HCT116 (cell line): Measurements from ENCODE around the gene DIP2B. TPM values are rescaled to one million over a fixed set of nuclear protein-coding genes. Genes with fewer than 3 reads are reported as not detected.

Source experiments
- ATAC-seq: fragments of 200-7000 bp; cut with Tn5 transposase; 2 replicates; pipeline ENCODE4 v1.9.1; 2020; ENCODE audit warnings: mild to moderate bottlenecking, moderate library complexity
- BruUV-seq: library from RNA; stranded (reverse); fragments of 400-500 nt; replicated peaks from 2 replicates; lab custom pipeline; 2021; lab: Mats Ljungman, UMichigan
- CTCF ChIA-PET: fragments of 300-600 bp; sonication (Branson Sonifier 250); formaldehyde crosslinking; loops from one replicate; lab custom pipeline; 2021; ENCODE audit warnings: antibody characterized with exemption; lab: Charles Lee
- POLR2A ChIA-PET: fragments of 300-600, 350-600 bp; sonication (Branson Sonifier 250); formaldehyde crosslinking; loops from one replicate; lab custom pipeline; 2021; ENCODE audit warnings: antibody characterized with exemption; lab: Charles Lee
- RAD21 ChIA-PET, 2 experiments: fragments of 300-600 bp; sonication (Branson Sonifier 250); formaldehyde crosslinking; loops; one replicate each; lab custom pipeline; 2023; ENCODE audit warnings: low total read pairs in 2 of 2; ENCODE audit not compliant: uncharacterized antibody in 2 of 2, unreplicated experiment in 2 of 2, low non-redundant PET in 1 of 2; lab: Charles Lee
- DNase-seq: peaks from one replicate; pipeline ENCODE4 v3.0.0-alpha.2; 2010; ENCODE audit warnings: low read depth, low spot score
- H2AFZ ChIP-seq: fragments of 200-600 bp; shearing (Covaris generic), sonication (generic); 2 replicates; pipeline ENCODE4 v1.6.1; 2017; ENCODE audit warnings: low read depth, mixed run types, mixed read lengths, antibody characterized with exemption, low read length; ENCODE audit not compliant: poor library complexity, severe bottlenecking
- H3K27ac ChIP-seq: 2 replicates; pipeline ENCODE4 v1.5.1; 2012; ENCODE audit warnings: low read depth, low read length
- H3K27me3 ChIP-seq: fragments of 200-600 bp; sonication (generic); 2 replicates; pipeline ENCODE4 v1.6.1; 2016; ENCODE audit warnings: mixed run types, low read length, mixed read lengths; ENCODE audit not compliant: insufficient read depth
- H3K36me3 ChIP-seq, 2 experiments: fragments of 200-500 bp in 1 of 2; fragments of 200-600 bp in 1 of 2; sonication (Bioruptor generic) in 1 of 2; sonication (generic) in 1 of 2; 2 replicates each; pipeline versions ENCODE4 v1.5.1 to v1.6.1; 2014 to 2016; ENCODE audit warnings: low read length in 2 of 2, inconsistent platforms in 1 of 2, mixed read lengths in 1 of 2, mixed run types in 1 of 2; ENCODE audit not compliant: insufficient read depth in 2 of 2, control insufficient read depth in 1 of 2
- H3K4me1 ChIP-seq, 2 experiments: fragments of 200-600 bp in 1 of 2; sonication (generic) in 1 of 2; 2 replicates each; pipeline versions ENCODE4 v1.5.1 to v1.6.1; 2012 to 2017; ENCODE audit warnings: low read length in 2 of 2, inconsistent platforms in 1 of 2, mild to moderate bottlenecking in 1 of 2, mixed read lengths in 1 of 2, mixed run types in 1 of 2, moderate library complexity in 1 of 2; ENCODE audit not compliant: insufficient read depth in 2 of 2, control insufficient read depth in 1 of 2
- H3K4me2 ChIP-seq: fragments of 200-600 bp; sonication (generic); 2 replicates; pipeline ENCODE4 v1.6.1; 2017; ENCODE audit warnings: mixed run types, low read length, mixed read lengths
- H3K4me3 ChIP-seq, 2 experiments: fragments of 200-600 bp in 1 of 2; sonication (generic) in 1 of 2; replicated peaks in 1 of 2; 2 replicates each; pipeline ENCODE4 v1.5.1; 2011 to 2016; ENCODE audit warnings: low read length in 2 of 2, control low read depth in 1 of 2, low read depth in 1 of 2, mild to moderate bottlenecking in 1 of 2, mixed read lengths in 1 of 2, mixed run types in 1 of 2
- H3K79me2 ChIP-seq: fragments of 200-600 bp; sonication (generic); 2 replicates; pipeline ENCODE4 v1.6.1; 2017; ENCODE audit warnings: mild to moderate bottlenecking, mixed run types, low read length, moderate library complexity, mixed read lengths; ENCODE audit not compliant: insufficient read depth
- H3K9ac ChIP-seq: fragments of 200-600 bp; sonication (generic); 2 replicates; pipeline ENCODE4 v1.6.1; 2016; ENCODE audit warnings: low read length, mixed read lengths
- H3K9me2 ChIP-seq: fragments of 200-600 bp; sonication (generic), shearing (Covaris generic); 2 replicates; pipeline ENCODE4 v1.6.1; 2017; ENCODE audit warnings: mixed run types, mild to moderate bottlenecking, moderate library complexity; ENCODE audit not compliant: insufficient read depth
- H3K9me3 ChIP-seq, 2 experiments: fragments of 200-500 bp in 1 of 2; fragments of 200-600 bp in 1 of 2; sonication (Bioruptor generic) in 1 of 2; sonication (generic) in 1 of 2; 2 replicates each; pipeline ENCODE4 v1.6.1; 2014 to 2017; ENCODE audit warnings: low read length in 2 of 2, mixed read lengths in 2 of 2, inconsistent platforms in 1 of 2, low read depth in 1 of 2, mild to moderate bottlenecking in 1 of 2, mixed run types in 1 of 2, moderate library complexity in 1 of 2; ENCODE audit not compliant: control insufficient read depth in 1 of 2, insufficient read depth in 1 of 2
- H4K20me1 ChIP-seq: fragments of 200-600 bp; sonication (generic), shearing (Covaris generic); 2 replicates; pipeline ENCODE4 v1.6.1; 2017; ENCODE audit warnings: mixed run types, mild to moderate bottlenecking, moderate library complexity; ENCODE audit not compliant: insufficient read depth
- CBX3 ChIP-seq: IDR thresholded peaks from 2 replicates; pipeline ENCODE4 v1.6.1; 2012; ENCODE audit warnings: low read depth
- EGR1 ChIP-seq: IDR thresholded peaks from 2 replicates; pipeline ENCODE4 v1.6.1; 2012; ENCODE audit warnings: low read depth
- EZH2 ChIP-seq: fragments of 200-600 bp; sonication (generic); IDR thresholded peaks from 2 replicates; pipeline ENCODE4 v1.6.1; 2017; ENCODE audit warnings: antibody characterized with exemption, mixed run types
- EZH2phosphoT487 ChIP-seq: fragments of 200-600 bp; IDR thresholded peaks from 2 replicates; pipeline ENCODE4 v1.6.1; 2018; ENCODE audit warnings: antibody characterized with exemption, borderline replicate concordance
- JUND ChIP-seq: IDR thresholded peaks from 2 replicates; pipeline ENCODE4 v1.6.1; 2012
- POLR2AphosphoS5 ChIP-seq: IDR thresholded peaks from 2 replicates; pipeline ENCODE4 v1.6.1; 2011; ENCODE audit warnings: mild to moderate bottlenecking, low read depth, low read length, moderate library complexity
- RAD21 ChIP-seq: IDR thresholded peaks from 2 replicates; pipeline ENCODE4 v1.6.1; 2012; ENCODE audit warnings: low read depth, mild to moderate bottlenecking
- SP1 ChIP-seq: IDR thresholded peaks from 2 replicates; pipeline ENCODE4 v1.6.1; 2012; ENCODE audit warnings: low read depth
- SRF ChIP-seq: IDR thresholded peaks from 2 replicates; pipeline ENCODE4 v1.6.1; 2012; ENCODE audit warnings: low read depth
- TCF7L2 ChIP-seq: IDR thresholded peaks from 2 replicates; pipeline ENCODE4 v1.7.0; 2011; ENCODE audit warnings: borderline replicate concordance, inconsistent platforms; ENCODE audit not compliant: insufficient read depth, insufficient read length; ENCODE audit errors: extremely low read depth
- YY1 ChIP-seq: IDR thresholded peaks from 2 replicates; pipeline ENCODE4 v1.6.1; 2011; ENCODE audit warnings: low read length, low read depth, moderate library complexity, mild to moderate bottlenecking; ENCODE audit not compliant: insufficient replicate concordance; ENCODE audit errors: extremely low read depth
- ZFX ChIP-seq: fragments of 450-650 bp; IDR thresholded peaks from 2 replicates; pipeline ENCODE4 v1.6.1; 2017
- intact Hi-C: fragments of 100-400 bp; cut with micrococcal nuclease; formaldehyde crosslinking; loops from 2 replicates; pipeline ENCODE4 v1.10.0; 2022
- total RNA-seq: library from RNA; stranded (reverse); gene quantifications from one replicate; pipeline ENCODE4 v1.2.1, GENCODE V29; 2021; ENCODE audit not compliant: unreplicated experiment
- TF ChIP-seq, protein P1 (sequence below): IDR thresholded peaks from 2 replicates; pipeline ENCODE4 v1.6.1; 2012
- TF ChIP-seq, protein P2 (sequence below), 3 experiments: fragments of 200-600 bp in 1 of 3; sonication (generic) in 1 of 3; IDR thresholded peaks in 2 of 3; conservative IDR thresholded peaks in 1 of 3; 2 replicates each; pipeline ENCODE4 v1.5.1; 2012 to 2017; ENCODE audit warnings: low read depth in 2 of 3, low read length in 2 of 3, antibody characterized with exemption in 1 of 3, borderline replicate concordance in 1 of 3, control low read depth in 1 of 3, mild to moderate bottlenecking in 1 of 3, mixed read lengths in 1 of 3, mixed run types in 1 of 3, moderate library complexity in 1 of 3; ENCODE audit not compliant: insufficient read depth in 1 of 3
- TF ChIP-seq, protein P3 (sequence below): IDR thresholded peaks from 2 replicates; pipeline ENCODE4 v1.6.1; 2012; ENCODE audit warnings: low read depth
- TF ChIP-seq, protein P4 (sequence below): IDR thresholded peaks from 2 replicates; pipeline ENCODE4 v1.6.1; 2012
- TF ChIP-seq, protein P5 (sequence below): IDR thresholded peaks from 2 replicates; pipeline ENCODE4 v1.6.1; 2011; ENCODE audit warnings: mild to moderate bottlenecking, low read length, moderate library complexity; ENCODE audit not compliant: insufficient replicate concordance; ENCODE audit errors: extremely low read depth

The DIP2B gene
- total RNA-seq, 1 experiment from 2014 or later, result 32.3 TPM

DNA sequence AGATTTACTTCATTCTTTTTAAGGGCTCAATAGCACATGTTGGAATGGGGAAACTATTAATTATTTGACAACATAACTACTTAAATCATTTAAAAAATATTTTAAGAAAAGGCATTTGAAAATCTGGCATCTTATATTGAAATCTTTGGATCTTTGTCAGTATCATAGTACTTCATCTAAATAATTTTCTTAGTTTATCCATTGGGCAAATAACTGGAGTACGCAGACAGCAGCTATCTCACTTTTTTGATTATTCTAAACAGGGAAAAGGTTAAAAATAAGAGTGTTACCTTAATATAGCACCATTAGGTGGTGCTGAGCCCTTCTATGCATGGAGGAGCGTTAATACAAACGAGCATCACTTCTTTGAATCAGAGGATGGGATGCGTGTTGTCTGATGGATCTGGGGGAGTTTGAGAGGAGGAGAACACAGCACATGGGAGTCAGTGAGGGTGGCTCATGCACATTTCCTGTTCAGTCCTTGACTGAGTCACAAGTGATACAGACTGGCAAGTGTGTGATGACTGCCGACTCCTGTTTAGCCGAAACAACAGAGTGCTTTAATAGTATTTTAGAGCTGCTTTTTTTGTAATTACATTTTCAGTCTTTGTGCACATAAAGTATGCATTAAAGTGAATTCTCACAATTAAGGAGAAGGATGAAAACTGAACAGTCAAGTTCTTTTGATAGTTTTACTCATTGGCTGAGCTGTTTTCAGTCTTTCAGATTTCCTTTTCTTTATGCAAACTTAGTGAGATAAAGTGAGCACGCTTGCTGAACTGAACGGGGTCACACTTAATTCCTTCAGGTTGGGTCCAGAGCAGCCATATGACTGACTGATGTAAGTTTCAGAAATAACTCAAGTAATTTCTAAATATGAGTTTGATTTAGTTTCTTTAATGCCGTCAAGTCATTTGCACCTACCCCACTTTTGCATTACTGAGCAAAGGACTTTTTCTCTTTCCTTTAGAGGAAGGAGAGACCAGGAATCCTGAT is 92.7 kb downstream of the DIP2B start:
- BruUV-seq, result no TSS peak
- ChIA-PET RAD21 (no interaction called here), POLR2A (no interaction called here), CTCF (no interaction called here)
- Histone ChIP-seq H3K4me3 (peak overlapping the region in 1 of 2 experiments; percentile 28; a peak in 2 of 4 replicates), H3K9me3 (no peaks in the 10 kb centered on the region), H3K36me3 (no peaks in the 10 kb centered on the region), H3K27ac (peak overlapping the region; percentile 30; the same call in 1 of the 2 replicates), H3K9me2 (no peaks in the 10 kb centered on the region), H3K27me3 (no peaks in the 10 kb centered on the region), H3K9ac (peak overlapping the region; percentile 45), H4K20me1 (no peaks in the 10 kb centered on the region), H3K79me2 (peaks cover 44% of the 10 kb centered on the region), H2AFZ (no peak overlapping the region), H3K4me2 (peak overlapping the region; percentile 64), H3K4me1 (peaks cover 7 to 49% of the 10 kb centered on the region in 2 experiments; a peak in 3 of 4 replicates)
- ATAC-seq (peak; percentile 91), DNase-seq (peak; percentile 71)
- intact Hi-C loops, result no loop called here
- TF ChIP-seq JUND (peak; percentile 61), EZH2 (no peak), EGR1 (0 out of 2 replicates have a peak, but pooled peaks have one; percentile 14), YY1 (no peak), TCF7L2 (no peak), RAD21 (peak; percentile 25; the same call in 1 of the 2 replicates), SRF (no peak), SP1 (peak; percentile 50), ZFX (no peak), EZH2phosphoT487 (no peak), CBX3 (peak; percentile 49; the same call in 1 of the 2 replicates), POLR2AphosphoS5 (no peak)
- TF ChIP-seq, protein P1, sequence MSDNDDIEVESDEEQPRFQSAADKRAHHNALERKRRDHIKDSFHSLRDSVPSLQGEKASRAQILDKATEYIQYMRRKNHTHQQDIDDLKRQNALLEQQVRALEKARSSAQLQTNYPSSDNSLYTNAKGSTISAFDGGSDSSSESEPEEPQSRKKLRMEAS, result peak; percentile 75
- TF ChIP-seq, protein P2, sequence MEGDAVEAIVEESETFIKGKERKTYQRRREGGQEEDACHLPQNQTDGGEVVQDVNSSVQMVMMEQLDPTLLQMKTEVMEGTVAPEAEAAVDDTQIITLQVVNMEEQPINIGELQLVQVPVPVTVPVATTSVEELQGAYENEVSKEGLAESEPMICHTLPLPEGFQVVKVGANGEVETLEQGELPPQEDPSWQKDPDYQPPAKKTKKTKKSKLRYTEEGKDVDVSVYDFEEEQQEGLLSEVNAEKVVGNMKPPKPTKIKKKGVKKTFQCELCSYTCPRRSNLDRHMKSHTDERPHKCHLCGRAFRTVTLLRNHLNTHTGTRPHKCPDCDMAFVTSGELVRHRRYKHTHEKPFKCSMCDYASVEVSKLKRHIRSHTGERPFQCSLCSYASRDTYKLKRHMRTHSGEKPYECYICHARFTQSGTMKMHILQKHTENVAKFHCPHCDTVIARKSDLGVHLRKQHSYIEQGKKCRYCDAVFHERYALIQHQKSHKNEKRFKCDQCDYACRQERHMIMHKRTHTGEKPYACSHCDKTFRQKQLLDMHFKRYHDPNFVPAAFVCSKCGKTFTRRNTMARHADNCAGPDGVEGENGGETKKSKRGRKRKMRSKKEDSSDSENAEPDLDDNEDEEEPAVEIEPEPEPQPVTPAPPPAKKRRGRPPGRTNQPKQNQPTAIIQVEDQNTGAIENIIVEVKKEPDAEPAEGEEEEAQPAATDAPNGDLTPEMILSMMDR (IDR thresholded peaks at IDR 0.05 in 2 of 3, conservative IDR thresholded peaks at IDR 0.05 in 1 of 3; ENCODE audit: borderline replicate concordance in 1 of 3, insufficient read depth in 1 of 3, low read depth in 2 of 3, low read length in 2 of 3), result no peak
- TF ChIP-seq, protein P3, sequence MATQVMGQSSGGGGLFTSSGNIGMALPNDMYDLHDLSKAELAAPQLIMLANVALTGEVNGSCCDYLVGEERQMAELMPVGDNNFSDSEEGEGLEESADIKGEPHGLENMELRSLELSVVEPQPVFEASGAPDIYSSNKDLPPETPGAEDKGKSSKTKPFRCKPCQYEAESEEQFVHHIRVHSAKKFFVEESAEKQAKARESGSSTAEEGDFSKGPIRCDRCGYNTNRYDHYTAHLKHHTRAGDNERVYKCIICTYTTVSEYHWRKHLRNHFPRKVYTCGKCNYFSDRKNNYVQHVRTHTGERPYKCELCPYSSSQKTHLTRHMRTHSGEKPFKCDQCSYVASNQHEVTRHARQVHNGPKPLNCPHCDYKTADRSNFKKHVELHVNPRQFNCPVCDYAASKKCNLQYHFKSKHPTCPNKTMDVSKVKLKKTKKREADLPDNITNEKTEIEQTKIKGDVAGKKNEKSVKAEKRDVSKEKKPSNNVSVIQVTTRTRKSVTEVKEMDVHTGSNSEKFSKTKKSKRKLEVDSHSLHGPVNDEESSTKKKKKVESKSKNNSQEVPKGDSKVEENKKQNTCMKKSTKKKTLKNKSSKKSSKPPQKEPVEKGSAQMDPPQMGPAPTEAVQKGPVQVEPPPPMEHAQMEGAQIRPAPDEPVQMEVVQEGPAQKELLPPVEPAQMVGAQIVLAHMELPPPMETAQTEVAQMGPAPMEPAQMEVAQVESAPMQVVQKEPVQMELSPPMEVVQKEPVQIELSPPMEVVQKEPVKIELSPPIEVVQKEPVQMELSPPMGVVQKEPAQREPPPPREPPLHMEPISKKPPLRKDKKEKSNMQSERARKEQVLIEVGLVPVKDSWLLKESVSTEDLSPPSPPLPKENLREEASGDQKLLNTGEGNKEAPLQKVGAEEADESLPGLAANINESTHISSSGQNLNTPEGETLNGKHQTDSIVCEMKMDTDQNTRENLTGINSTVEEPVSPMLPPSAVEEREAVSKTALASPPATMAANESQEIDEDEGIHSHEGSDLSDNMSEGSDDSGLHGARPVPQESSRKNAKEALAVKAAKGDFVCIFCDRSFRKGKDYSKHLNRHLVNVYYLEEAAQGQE, result no peak
- TF ChIP-seq, protein P4, sequence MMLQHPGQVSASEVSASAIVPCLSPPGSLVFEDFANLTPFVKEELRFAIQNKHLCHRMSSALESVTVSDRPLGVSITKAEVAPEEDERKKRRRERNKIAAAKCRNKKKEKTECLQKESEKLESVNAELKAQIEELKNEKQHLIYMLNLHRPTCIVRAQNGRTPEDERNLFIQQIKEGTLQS, result no peak
- TF ChIP-seq, protein P5, sequence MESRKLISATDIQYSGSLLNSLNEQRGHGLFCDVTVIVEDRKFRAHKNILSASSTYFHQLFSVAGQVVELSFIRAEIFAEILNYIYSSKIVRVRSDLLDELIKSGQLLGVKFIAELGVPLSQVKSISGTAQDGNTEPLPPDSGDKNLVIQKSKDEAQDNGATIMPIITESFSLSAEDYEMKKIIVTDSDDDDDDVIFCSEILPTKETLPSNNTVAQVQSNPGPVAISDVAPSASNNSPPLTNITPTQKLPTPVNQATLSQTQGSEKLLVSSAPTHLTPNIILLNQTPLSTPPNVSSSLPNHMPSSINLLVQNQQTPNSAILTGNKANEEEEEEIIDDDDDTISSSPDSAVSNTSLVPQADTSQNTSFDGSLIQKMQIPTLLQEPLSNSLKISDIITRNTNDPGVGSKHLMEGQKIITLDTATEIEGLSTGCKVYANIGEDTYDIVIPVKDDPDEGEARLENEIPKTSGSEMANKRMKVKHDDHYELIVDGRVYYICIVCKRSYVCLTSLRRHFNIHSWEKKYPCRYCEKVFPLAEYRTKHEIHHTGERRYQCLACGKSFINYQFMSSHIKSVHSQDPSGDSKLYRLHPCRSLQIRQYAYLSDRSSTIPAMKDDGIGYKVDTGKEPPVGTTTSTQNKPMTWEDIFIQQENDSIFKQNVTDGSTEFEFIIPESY, result no peak
